Adrenal gland (tissue), 12 donors: ENCODE results near the gene CBL. TPM values are rescaled to one million over a fixed set of nuclear protein-coding genes. Genes with fewer than 3 reads are reported as not detected.

Experiments
- DNase-seq, 7 donors: peaks; one replicate each; pipeline ENCODE4 v3.0.0-alpha.2; 2019 to 2020
- H3K27ac ChIP-seq, 5 donors: fragments of 200-600 bp; sonication (generic) in 4 of 5; 1 replicate in 3 of 5; 2 replicates in 2 of 5; pipeline versions ENCODE4 v1.5.1 to v1.8.0; 2016 to 2020; ENCODE audit warnings: mild to moderate bottlenecking in 1 of 5
- H3K27me3 ChIP-seq: fragments of 200-600 bp; 2 replicates; pipeline ENCODE4 v1.8.0; 2021
- H3K36me3 ChIP-seq, 2 donors: fragments of 200-600 bp; replicated peaks in 1 of 2; 1 replicate in 1 of 2; 2 replicates in 1 of 2; pipeline versions ENCODE4 v1.5.1 to v1.8.0; 2018 to 2022
- H3K4me1 ChIP-seq, 2 donors: fragments of 200-600 bp; replicated peaks in 1 of 2; 1 replicate in 1 of 2; 2 replicates in 1 of 2; pipeline versions ENCODE4 v1.5.1 to v1.8.0; 2018 to 2021
- H3K4me3 ChIP-seq, 4 donors: fragments of 200-600 bp; sonication (generic) in 3 of 4; one replicate each; pipeline ENCODE4 v1.5.1; 2016 to 2018
- H3K9me3 ChIP-seq, 3 donors: fragments of 200-600 bp; sonication (generic) in 1 of 3; replicated peaks in 1 of 3; 1 replicate in 2 of 3; 2 replicates in 1 of 3; pipeline versions ENCODE4 v1.5.1 to v1.8.0; 2016 to 2021
- POLR2A ChIP-seq, 2 donors: fragments of 450-650 bp; IDR thresholded peaks; one replicate each; pipeline ENCODE4 v1.6.1; 2017; ENCODE audit warnings: antibody characterized with exemption in 2 of 2, mild to moderate bottlenecking in 2 of 2, moderate library complexity in 1 of 2
- WGBS, 4 donors: extraction: QIAGEN DNeasy Blood & Tissue Kit in 2 of 4; methylation state at CpG; one replicate each; pipeline versions ENCODE4 v1.1.5 to v1.1.7; 2013 to 2017; 5-methylcytosine and 5-hydroxymethylcytosine counted together
- intact Hi-C, 2 donors: fragments of 100-400 bp; cut with DNase I; formaldehyde crosslinking; loops; one replicate each; pipeline versions ENCODE4 v1.14.1 to v1.15.0; 2022 to 2023
- polyA plus RNA-seq, 3 donors: library from polyadenylated mRNA; stranded (reverse); fragments of 200-250 nt in 2 of 3; fragments of 350-450 nt in 1 of 3; fragmentation: Illumina TruSeq in 1 of 3; extraction: RNeasy Lipid Tissue Mini Kit (QIAGEN cat#74804) in 1 of 3; gene quantifications; one replicate each; pipeline ENCODE4 v1.2.3, GENCODE V29; 2013 to 2014
- total RNA-seq, 9 donors: library from RNA; depleted of rRNA in 4 of 9; stranded (reverse); fragments of >200 nt in 4 of 9; fragments of 120-200 nt in 1 of 9; fragmentation: NEBNext Ultra II Directional in 1 of 9; extraction: Animal tissue kit (Norgen Biotek cat#: 25700) in 1 of 9; gene quantifications; one replicate each; pipeline versions ENCODE4 v1.1.0 to v1.2.4, GENCODE V29; 2013 to 2023
- TF ChIP-seq, protein P1 (sequence below), 6 experiments: fragments of 450-650 bp in 4 of 6; fragments of 200-600 bp in 2 of 6; sonication (generic) in 1 of 6; IDR thresholded peaks; 1 replicate in 5 of 6; 2 replicates in 1 of 6; pipeline versions ENCODE4 v1.5.1 to v1.8.0; 2016 to 2021; ENCODE audit warnings: antibody characterized with exemption in 6 of 6, mild to moderate bottlenecking in 2 of 6, moderate library complexity in 1 of 6
- donor health status: healthy with polysubstance abuse.
- donor health status: Bipolar disorder and iron deficiency.
- donor health status: DM: yes; HTN: yes; CAD: no.
- donor health status: DM: no; HTN: no; CAD: no.
- donor health status: DM: no; HTN: no; CAD: no.
- donor health status: DM: yes; HTN: yes; CAD: no.

The CBL gene
- total and polyA plus RNA-seq, 12 donors = 4.9 to 21.9 (median 13.5) TPM

DNA sequence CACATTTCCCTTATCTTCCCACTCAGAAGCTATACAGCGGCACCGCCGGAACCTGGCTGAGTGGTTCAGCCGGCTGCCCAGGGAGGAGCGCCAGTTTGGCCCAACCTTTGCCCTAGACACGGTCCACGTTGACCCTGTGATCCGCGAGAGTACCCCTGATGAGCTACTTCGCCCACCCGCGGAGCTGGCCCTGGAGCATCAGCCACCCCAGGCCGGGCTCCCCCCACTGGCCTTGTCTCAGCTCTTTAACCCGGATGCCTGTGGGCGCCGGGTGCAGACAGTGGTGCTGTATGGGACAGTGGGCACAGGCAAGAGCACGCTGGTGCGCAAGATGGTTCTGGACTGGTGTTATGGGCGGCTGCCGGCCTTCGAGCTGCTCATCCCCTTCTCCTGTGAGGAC, 32.7 kb upstream of the CBL start:
- H3K4me3 ChIP-seq = no peak overlapping the region
- 95 to 98% (median 97%) methylated on average over 11 to 21 of the region's 21 CpGs for WGBS, 4 donors
- no peak for DNase-seq
- H3K27ac ChIP-seq = no peak overlapping the region
- peaks cover 0 to 22% of the 10 kb centered on the region in 2 donors for H3K36me3 ChIP-seq
- TF ChIP-seq, protein P1, sequence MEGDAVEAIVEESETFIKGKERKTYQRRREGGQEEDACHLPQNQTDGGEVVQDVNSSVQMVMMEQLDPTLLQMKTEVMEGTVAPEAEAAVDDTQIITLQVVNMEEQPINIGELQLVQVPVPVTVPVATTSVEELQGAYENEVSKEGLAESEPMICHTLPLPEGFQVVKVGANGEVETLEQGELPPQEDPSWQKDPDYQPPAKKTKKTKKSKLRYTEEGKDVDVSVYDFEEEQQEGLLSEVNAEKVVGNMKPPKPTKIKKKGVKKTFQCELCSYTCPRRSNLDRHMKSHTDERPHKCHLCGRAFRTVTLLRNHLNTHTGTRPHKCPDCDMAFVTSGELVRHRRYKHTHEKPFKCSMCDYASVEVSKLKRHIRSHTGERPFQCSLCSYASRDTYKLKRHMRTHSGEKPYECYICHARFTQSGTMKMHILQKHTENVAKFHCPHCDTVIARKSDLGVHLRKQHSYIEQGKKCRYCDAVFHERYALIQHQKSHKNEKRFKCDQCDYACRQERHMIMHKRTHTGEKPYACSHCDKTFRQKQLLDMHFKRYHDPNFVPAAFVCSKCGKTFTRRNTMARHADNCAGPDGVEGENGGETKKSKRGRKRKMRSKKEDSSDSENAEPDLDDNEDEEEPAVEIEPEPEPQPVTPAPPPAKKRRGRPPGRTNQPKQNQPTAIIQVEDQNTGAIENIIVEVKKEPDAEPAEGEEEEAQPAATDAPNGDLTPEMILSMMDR (IDR thresholded peaks at IDR 0.05) = no peak
- TF ChIP-seq POLR2A (IDR thresholded peaks at IDR 0.05) = no peak
- no peaks in the 10 kb centered on the region for H3K27me3 ChIP-seq
- H3K4me1 ChIP-seq = peaks cover 8 to 19% of the 10 kb centered on the region in 2 donors
- intact Hi-C loops = no loop called here
- H3K9me3 ChIP-seq = no peaks in the 10 kb centered on the region

DNA sequence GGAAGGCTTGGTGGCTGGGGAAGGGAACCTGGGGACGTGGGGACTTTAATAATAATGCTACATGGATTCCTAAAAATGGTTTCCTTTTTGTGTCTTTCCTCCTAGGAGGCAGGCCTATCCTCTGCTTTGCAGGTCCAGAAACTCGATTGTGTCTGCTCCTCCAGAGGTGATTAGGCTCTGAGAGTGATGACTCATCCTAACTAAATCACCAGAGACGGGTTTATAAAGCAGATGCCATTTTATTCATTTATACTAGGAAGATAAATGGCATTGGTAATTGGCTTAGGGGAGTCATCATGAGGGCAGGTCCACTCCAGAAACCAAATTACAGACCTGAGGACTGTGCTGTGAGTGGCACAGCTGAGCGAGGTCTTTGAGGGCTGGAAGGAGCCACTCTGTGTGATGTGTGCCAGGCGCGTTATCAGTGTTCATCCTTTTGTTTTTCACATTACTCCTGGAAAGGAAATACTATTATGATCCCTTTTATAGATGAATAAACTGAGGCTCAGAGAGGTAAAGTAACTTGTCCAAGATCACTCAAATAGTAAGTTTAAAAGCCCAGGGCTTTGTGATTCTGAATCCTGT, 30.6 kb upstream of the CBL start:
- no peaks in the 10 kb centered on the region for H3K27me3 ChIP-seq
- 59 to 65% (median 63%) methylated on average over 6 of the region's 6 CpGs for WGBS, 4 donors
- H3K4me3 ChIP-seq = no peak overlapping the region
- intact Hi-C loops = no loop called here
- H3K4me1 ChIP-seq = peaks cover 8% of the 10 kb centered on the region in 2 donors
- TF ChIP-seq POLR2A (IDR thresholded peaks at IDR 0.05) = no peak
- TF ChIP-seq, protein P1 (IDR thresholded peaks at IDR 0.05) = no peak
- DNase-seq = no peak
- no peak overlapping the region for H3K27ac ChIP-seq
- H3K36me3 ChIP-seq = peaks cover 0 to 32% of the 10 kb centered on the region in 2 donors
- H3K9me3 ChIP-seq = no peaks in the 10 kb centered on the region

DNA sequence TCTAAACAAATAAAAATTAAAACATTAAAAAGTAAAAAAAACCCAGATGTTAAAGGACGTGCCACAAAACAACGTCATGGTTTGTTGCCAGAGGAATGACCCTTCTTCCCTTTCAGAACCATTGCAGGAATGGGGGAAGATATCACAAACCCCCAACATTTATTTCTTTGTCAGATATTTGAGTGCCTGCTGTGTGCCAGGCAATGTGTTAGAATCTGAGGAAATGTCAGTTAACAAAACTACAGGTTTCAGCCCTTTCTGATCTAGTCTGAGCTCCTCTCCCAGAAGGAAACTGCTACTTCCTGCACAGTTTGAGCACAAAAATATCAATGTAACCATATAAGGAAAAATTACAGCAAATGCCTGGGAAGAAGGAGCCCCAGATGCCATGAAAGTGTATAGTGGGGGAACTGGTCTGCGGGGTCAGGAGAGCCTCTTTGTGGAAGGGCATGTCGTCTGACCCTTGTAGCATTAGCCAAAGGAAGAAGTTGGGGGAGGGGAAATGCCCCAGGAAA, 27.9 kb upstream of the CBL start:
- Histone ChIP-seq H3K27me3 (no peaks in the 10 kb centered on the region), H3K9me3 (no peaks in the 10 kb centered on the region), H3K36me3 (peaks cover 0 to 32% of the 10 kb centered on the region in 2 donors), H3K27ac (peak overlapping the region in 2 of 5 donors; percentile 31 to 55), H3K4me3 (no peak overlapping the region), H3K4me1 (peaks cover 8% of the 10 kb centered on the region in 2 donors)
- no peak for DNase-seq
- no peak for TF ChIP-seq POLR2A (IDR thresholded peaks at IDR 0.05)
- TF ChIP-seq, protein P1 (IDR thresholded peaks at IDR 0.05) = no peak
- WGBS, 4 donors = 62 to 72% (median 64%) methylated on average over 4 of the region's 4 CpGs
- intact Hi-C loops = no loop called here

DNA sequence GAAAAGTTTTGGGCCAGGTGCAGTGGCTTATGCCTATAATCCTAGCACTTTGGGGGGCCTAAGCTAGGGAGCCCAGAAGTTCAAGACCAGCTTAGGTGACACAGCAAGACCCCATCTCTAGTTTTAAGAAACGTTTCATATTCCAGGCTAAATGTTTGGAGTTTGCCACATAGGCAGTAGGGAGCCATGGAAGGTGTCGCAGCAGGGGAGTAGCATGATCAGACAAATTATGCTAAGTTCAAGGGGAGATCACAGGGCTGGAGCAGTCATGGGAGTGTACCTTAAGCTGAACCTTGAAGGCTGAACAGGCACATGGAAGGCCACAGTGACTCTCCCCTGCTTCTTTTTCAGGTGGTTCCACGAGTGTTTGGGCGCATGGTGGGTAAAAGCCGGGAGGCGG, 26.8 kb upstream of the CBL start:
- WGBS, 4 donors = 93 to 98% (median 96%) methylated on average over 6 of the region's 6 CpGs
- no peak overlapping the region for H3K27ac ChIP-seq
- TF ChIP-seq, protein P1 (IDR thresholded peaks at IDR 0.05) = no peak
- TF ChIP-seq POLR2A (IDR thresholded peaks at IDR 0.05) = no peak
- H3K4me1 ChIP-seq = peaks cover 8% of the 10 kb centered on the region in 2 donors
- peaks cover 0 to 24% of the 10 kb centered on the region in 2 donors for H3K36me3 ChIP-seq
- no peaks in the 10 kb centered on the region for H3K9me3 ChIP-seq
- DNase-seq = no peak
- no peaks in the 10 kb centered on the region for H3K27me3 ChIP-seq
- intact Hi-C loops = no loop called here
- H3K4me3 ChIP-seq = no peak overlapping the region
